Activated naive CD8-positive, alpha-beta T cell (primary cell): ENCODE data around the gene GPS1.

Source experiments
- H3K27ac Mint-ChIP-seq: one replicate; pipeline ENCODE4 v1.8.0; 2021; ENCODE audit warnings: mixed read lengths
- H3K27me3 Mint-ChIP-seq: one replicate; pipeline ENCODE4 v1.8.0; 2021; ENCODE audit warnings: mixed read lengths
- H3K36me3 Mint-ChIP-seq: one replicate; pipeline ENCODE4 v1.8.0; 2021; ENCODE audit warnings: mixed read lengths
- H3K4me1 Mint-ChIP-seq: one replicate; pipeline ENCODE4 v1.8.0; 2021; ENCODE audit warnings: low read depth, mixed read lengths
- H3K4me3 Mint-ChIP-seq: one replicate; pipeline ENCODE4 v1.8.0; 2021; ENCODE audit warnings: mild to moderate bottlenecking, mixed read lengths
- H3K9me3 Mint-ChIP-seq: one replicate; pipeline ENCODE4 v1.8.0; 2021; ENCODE audit warnings: low read depth, mixed read lengths

The GPS1 gene

DNA sequence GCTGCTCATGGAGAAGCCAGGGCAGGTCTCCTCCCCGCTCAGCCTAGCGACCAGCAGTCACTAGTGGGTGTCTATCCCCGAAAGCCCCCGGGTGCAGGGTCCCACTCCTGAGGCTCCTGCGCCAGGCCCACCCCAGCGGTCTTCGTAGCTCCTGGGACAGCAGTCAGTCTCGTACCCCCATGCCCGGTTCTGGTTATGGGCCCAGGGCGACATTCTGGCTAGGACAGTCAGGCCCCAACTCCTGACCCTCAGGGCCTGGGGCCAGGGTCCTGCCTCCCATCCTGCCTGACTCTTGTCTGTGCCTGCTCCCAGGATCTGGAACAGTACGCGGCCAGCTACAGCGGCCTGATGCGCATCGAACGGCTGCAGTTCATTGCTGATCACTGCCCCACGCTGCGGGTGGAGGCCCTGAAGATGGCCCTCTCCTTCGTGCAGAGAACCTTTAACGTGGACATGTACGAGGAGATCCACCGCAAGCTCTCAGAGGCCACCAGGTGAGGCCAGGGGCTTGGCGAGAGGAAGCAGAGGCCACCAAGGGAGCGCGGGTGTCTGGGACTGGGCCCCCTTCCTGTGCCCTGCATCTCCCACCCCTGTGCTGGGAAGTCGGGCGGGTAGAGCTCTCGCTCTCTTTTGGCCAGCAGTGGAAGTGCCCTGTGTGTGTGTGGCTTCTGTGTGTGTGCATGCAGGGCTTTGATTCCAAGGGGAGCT, 2.0 kb downstream of the GPS1 start:
- Mint-ChIP-seq H3K9me3 (no peaks in the 10 kb centered on the region), H3K27ac (no peak overlapping the region), H3K4me1 (peaks cover 12% of the 10 kb centered on the region), H3K27me3 (no peaks in the 10 kb centered on the region), H3K36me3 (no peaks in the 10 kb centered on the region), H3K4me3 (peak overlapping the region; percentile 84)

DNA sequence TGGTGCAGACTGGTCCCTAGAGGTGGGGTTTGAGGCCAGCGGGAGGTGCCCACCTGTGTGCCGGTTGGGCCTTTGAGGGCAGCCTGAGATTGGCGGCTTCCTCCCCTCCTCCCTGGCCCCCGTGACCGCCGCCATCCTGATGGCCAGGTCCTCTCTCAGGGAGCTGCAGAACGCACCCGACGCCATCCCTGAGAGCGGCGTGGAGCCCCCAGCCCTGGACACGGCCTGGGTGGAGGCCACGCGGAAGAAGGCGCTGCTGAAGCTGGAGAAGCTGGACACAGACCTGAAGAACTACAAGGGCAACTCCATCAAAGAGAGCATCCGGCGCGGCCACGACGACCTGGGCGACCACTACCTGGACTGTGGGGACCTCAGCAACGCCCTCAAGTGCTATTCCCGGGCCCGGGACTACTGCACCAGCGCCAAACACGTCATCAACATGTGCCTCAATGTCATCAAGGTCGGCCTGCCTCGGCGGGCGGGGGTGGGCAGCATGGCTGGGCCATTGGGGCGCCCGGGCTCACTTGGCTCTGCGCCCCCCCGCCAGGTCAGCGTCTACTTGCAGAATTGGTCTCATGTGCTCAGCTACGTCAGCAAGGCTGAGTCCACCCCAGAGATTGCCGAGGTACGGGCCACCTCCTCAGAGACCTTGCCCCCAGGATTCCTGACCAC, 2.8 kb downstream of the GPS1 start:
- Mint-ChIP-seq H3K27me3 (no peaks in the 10 kb centered on the region), H3K9me3 (no peaks in the 10 kb centered on the region), H3K27ac (no peak overlapping the region), H3K4me1 (peaks cover 12% of the 10 kb centered on the region), H3K36me3 (no peaks in the 10 kb centered on the region), H3K4me3 (peak overlapping the region; percentile 13)

DNA sequence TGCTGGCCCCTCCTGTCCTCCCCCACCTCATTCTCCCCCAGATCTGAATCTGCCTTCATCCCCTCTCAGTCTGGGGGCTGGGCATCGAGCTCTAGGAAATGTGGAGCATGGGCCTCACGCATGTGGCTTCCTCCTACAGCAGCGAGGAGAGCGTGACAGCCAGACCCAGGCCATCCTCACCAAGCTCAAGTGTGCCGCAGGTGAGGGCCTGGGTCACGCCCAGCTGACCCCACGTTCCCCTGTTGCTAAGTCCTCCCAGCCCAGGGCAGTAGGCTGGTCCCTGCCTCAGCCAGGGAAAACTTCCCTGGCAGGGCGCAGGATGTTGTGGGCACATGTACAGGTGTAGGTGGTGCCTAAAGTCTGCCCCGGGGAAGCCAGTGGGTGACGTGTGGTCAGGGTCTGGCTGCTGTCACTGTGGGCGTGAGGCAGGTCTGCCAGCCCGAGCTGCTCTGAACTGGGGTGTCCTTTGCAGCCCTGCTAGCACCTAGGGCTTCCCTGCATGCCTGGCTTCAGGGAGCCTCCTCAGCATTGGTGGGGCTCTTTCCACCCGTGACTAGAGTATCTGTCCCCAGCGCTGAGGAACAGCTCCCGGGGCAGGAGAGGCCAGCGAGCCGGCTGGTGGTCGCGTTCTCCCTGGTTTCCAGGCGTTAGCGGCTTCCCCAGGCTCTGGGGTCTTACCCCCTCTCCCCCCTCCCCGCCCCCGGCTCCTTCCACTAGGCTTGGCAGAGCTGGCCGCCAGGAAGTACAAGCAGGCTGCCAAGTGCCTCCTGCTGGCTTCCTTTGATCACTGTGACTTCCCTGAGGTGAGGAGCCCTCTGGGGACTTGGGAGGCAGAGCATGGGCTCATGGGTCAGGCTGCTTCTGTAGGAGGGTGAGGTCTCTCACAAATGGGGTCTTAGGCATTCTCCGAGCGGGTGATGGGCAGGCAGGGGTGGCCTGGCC, 3.6 kb downstream of the GPS1 start:
- H3K36me3 Mint-ChIP-seq: no peaks in the 10 kb centered on the region
- peak overlapping the region; percentile 13 for H3K4me3 Mint-ChIP-seq
- no peaks in the 10 kb centered on the region for H3K27me3 Mint-ChIP-seq
- peaks cover 11% of the 10 kb centered on the region for H3K4me1 Mint-ChIP-seq
- H3K27ac Mint-ChIP-seq: no peak overlapping the region
- no peaks in the 10 kb centered on the region for H3K9me3 Mint-ChIP-seq

DNA sequence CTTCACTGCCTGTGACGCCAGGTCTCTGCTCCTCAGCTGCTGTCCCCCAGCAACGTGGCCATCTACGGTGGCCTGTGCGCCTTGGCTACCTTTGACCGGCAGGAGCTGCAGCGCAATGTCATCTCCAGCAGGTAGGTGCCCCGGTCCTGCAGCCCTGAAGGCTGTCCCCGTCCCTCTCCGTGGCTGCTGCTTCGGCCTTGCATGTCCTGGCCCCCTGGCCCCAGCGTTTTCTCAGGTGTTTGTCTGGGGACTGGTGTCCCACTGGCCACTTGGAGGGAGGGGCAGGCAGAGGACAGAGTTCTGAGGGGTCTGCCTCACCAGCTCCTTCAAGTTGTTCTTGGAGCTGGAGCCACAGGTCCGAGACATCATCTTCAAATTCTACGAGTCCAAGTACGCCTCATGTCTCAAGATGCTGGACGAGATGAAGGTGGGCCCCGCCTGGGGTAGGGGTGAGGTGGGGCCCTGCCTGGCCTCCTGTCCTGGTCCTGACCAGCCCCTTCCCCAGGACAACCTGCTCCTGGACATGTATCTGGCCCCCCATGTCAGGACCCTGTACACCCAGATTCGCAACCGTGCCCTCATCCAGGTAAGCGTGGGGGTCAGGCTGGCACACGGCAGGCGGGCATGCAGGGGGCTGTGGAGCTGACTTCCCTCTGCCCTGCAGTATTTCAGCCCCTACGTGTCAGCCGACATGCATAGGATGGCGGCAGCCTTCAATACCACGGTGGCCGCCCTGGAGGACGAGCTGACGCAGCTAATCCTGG, 4.4 kb downstream of the GPS1 start:
- H3K4me1 Mint-ChIP-seq: peaks cover 5% of the 10 kb centered on the region
- no peak overlapping the region for H3K27ac Mint-ChIP-seq
- no peaks in the 10 kb centered on the region for H3K9me3 Mint-ChIP-seq
- H3K27me3 Mint-ChIP-seq: no peaks in the 10 kb centered on the region
- no peaks in the 10 kb centered on the region for H3K36me3 Mint-ChIP-seq
- no peak overlapping the region for H3K4me3 Mint-ChIP-seq

- H3K36me3 Mint-ChIP-seq: no peaks in the 10 kb centered on the region
- H3K9me3 Mint-ChIP-seq: no peaks in the 10 kb centered on the region
- no peak overlapping the region for H3K27ac Mint-ChIP-seq
- peaks cover 5% of the 10 kb centered on the region for H3K4me1 Mint-ChIP-seq
- H3K4me3 Mint-ChIP-seq: no peak overlapping the region
- H3K27me3 Mint-ChIP-seq: no peaks in the 10 kb centered on the region
These were observed 5.3 kb downstream of the GPS1 start for GRCh38 chr17:82056729-82057621.

GRCh38 chr17:82058230-82058854, 6.6 kb downstream of the GPS1 start:
- Mint-ChIP-seq H3K27me3 (no peaks in the 10 kb centered on the region), H3K4me1 (peaks cover 4% of the 10 kb centered on the region), H3K27ac (no peak overlapping the region), H3K9me3 (no peaks in the 10 kb centered on the region), H3K4me3 (no peak overlapping the region), H3K36me3 (no peaks in the 10 kb centered on the region)

- Mint-ChIP-seq H3K27me3 (no peaks in the 10 kb centered on the region), H3K4me3 (no peak overlapping the region), H3K4me1 (peaks cover under 1% of the 10 kb centered on the region)
These were observed 7.2 kb downstream of the GPS1 start for GRCh38 chr17:82058855-82059249.

GRCh38 chr17:82059272-82060000, 7.7 kb downstream of the GPS1 start:
- Mint-ChIP-seq H3K36me3 (no peaks in the 10 kb centered on the region), H3K27me3 (no peaks in the 10 kb centered on the region), H3K4me1 (peaks cover 4% of the 10 kb centered on the region), H3K9me3 (no peaks in the 10 kb centered on the region), H3K27ac (no peak overlapping the region), H3K4me3 (no peak overlapping the region)

More at GRCh38 chr17:82058855-82059249, 7.2 kb downstream of the GPS1 start:
- no peaks in the 10 kb centered on the region for H3K9me3 Mint-ChIP-seq
- no peak overlapping the region for H3K27ac Mint-ChIP-seq
- no peaks in the 10 kb centered on the region for H3K36me3 Mint-ChIP-seq

DNA sequence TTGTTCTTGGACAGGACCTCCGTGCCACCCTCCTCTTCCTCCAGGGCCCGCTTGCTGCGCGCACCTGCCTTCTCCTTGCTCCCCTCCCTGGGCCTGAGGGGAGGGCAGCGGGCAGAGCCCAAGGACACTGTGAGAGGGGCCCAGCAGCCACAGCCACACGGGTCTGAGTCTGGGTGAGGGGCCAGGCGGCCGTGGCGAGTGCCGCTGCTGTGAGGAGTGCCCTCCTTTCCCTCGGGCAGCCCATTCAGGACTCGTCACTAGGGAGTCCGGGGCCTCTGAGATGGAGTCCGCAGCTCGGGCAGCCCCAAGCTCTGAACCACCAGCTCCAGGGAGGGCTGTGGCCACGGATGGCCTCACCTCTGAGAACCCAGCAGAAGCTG, 8.3 kb downstream of the GPS1 start:
- Mint-ChIP-seq H3K36me3 (no peaks in the 10 kb centered on the region), H3K27ac (no peak overlapping the region), H3K4me1 (peaks cover 4% of the 10 kb centered on the region), H3K27me3 (no peaks in the 10 kb centered on the region), H3K9me3 (no peaks in the 10 kb centered on the region), H3K4me3 (no peak overlapping the region)

- Mint-ChIP-seq H3K36me3 (no peaks in the 10 kb centered on the region), H3K27ac (peak overlapping the region; percentile 22), H3K4me3 (no peak overlapping the region), H3K27me3 (no peaks in the 10 kb centered on the region), H3K4me1 (peaks cover 4% of the 10 kb centered on the region), H3K9me3 (no peaks in the 10 kb centered on the region)
These were observed 8.9 kb downstream of the GPS1 start for GRCh38 chr17:82060614-82061013.

DNA sequence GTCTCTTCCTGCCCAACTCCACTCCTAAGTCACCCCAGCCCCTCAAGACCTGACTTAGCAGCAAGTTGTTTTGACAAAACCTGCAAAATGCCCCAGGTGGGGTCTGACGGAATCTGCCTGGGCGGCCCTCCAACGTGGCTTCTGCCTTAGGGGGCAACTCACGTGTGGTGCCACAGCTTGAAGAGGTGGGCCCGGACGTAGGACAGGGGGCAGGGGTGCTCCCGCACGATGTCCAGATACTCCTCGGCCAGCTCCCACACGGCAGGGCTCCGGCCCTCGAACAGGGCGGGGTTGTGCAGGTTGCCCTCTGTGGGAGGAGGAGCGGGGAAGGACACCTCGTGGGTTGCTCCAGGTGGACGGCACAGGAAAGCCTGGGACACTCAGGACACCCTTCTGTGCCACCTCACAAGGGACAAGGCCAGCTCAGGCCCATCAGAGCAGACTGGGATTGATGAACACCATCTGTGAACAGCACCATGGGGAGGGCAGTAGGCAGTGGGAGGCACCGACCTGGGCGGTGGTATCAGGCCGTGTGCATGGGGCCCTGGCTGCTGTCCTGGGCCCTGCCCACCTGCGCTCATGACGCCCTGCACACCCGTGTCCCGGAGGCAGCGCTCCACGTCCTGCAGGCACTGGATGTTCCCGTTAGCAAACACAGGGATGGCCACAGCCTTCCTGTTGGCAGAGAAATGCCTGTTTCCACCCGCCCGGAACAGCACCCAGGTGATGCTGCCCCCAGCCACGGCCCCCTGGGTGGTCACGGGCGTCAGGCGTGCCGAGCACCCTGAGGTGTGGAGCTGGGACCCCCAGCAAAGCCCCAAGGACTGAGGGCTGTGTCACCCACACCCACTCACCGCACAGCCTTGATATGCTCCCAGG, 9.6 kb downstream of the GPS1 start:
- H3K27me3 Mint-ChIP-seq: no peaks in the 10 kb centered on the region
- no peaks in the 10 kb centered on the region for H3K36me3 Mint-ChIP-seq
- no peak overlapping the region for H3K27ac Mint-ChIP-seq
- H3K4me3 Mint-ChIP-seq: no peak overlapping the region
- H3K9me3 Mint-ChIP-seq: no peaks in the 10 kb centered on the region
- peaks cover 4% of the 10 kb centered on the region for H3K4me1 Mint-ChIP-seq
